Measurements from ENCODE around the gene ELAVL3.

DNA sequence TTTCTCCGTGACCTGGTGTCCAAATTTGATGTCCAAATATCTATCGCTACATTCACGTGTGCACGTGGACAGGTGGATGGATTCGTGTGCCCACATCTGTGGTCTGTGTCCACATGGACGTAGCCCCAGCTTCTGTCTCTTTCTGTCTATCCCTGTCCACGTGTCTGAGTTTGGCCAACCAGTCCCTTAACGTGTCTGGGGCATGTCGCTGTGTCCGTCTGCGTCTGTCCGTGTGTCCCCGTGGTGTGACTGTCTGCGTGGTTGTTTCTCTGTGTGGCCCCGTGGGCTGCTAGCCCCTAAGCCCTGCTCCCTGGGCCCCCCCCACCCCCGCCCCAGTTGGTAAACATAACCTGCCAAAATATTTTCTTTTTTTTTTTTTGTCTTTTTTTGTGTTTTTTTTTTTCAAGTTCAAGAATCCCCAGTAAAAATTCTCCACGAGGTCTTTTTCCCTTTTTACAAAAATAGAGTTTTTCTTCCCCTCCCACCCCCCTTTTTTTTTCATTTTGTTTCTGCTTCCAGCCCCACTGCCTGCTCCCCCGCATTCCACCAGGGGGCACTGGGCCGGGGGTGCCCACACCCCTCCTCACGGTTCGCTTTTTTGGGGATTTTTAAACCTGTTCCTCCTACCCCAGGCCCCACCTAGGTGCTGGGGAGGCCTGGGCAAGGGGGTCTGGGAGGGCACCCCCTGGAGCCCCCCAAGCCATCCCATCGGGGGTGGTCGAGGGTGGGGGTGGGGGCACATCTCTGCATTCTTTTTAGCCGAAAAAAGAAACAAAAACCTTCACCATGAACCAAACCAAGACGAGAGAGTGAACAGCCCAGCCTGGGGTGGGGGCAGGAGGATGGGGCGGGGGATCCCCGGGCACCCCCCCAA lies 27.1 kb downstream of the ELAVL3 start:
- TF ChIP-seq, protein P1, sequence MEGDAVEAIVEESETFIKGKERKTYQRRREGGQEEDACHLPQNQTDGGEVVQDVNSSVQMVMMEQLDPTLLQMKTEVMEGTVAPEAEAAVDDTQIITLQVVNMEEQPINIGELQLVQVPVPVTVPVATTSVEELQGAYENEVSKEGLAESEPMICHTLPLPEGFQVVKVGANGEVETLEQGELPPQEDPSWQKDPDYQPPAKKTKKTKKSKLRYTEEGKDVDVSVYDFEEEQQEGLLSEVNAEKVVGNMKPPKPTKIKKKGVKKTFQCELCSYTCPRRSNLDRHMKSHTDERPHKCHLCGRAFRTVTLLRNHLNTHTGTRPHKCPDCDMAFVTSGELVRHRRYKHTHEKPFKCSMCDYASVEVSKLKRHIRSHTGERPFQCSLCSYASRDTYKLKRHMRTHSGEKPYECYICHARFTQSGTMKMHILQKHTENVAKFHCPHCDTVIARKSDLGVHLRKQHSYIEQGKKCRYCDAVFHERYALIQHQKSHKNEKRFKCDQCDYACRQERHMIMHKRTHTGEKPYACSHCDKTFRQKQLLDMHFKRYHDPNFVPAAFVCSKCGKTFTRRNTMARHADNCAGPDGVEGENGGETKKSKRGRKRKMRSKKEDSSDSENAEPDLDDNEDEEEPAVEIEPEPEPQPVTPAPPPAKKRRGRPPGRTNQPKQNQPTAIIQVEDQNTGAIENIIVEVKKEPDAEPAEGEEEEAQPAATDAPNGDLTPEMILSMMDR (IDR thresholded peaks at IDR 0.05) = peak in 1 of 3 experiments; percentile 34
- no peak for TF ChIP-seq POLR2A (IDR thresholded peaks at IDR 0.05)
